Smooth muscle cell (in vitro differentiated cells): ENCODE results near the gene CCL1. TPM values are rescaled to one million over a fixed set of nuclear protein-coding genes. Genes with fewer than 3 reads are reported as not detected.

Experiments used
- DNase-seq: peaks from one replicate; lab custom pipeline; 2025; ENCODE audit not compliant: unreplicated experiment; lab: John Stamatoyannopoulos, UW
- H2AFZ ChIP-seq: fragments of 200-600 bp; sonication (generic); 2 replicates; pipeline ENCODE4 v1.6.0; 2016; ENCODE audit warnings: antibody characterized with exemption, low read depth, mild to moderate bottlenecking
- H3F3A ChIP-seq: fragments of 200-600 bp; sonication (generic); 2 replicates; pipeline ENCODE4 v1.6.0; 2017; ENCODE audit warnings: antibody characterized with exemption, low read depth
- H3K27ac ChIP-seq: fragments of 200-600 bp; sonication (generic); 2 replicates; pipeline ENCODE4 v1.5.1; 2016; ENCODE audit warnings: low read depth, mild to moderate bottlenecking
- H3K27me3 ChIP-seq: fragments of 200-600 bp; sonication (generic); 2 replicates; pipeline ENCODE4 v1.6.1; 2016; ENCODE audit warnings: low read depth, mild to moderate bottlenecking
- H3K36me3 ChIP-seq: fragments of 200-600 bp; sonication (generic); 2 replicates; pipeline ENCODE4 v1.5.1; 2016; ENCODE audit warnings: low read depth
- H3K4me1 ChIP-seq: fragments of 200-600 bp; sonication (generic); 2 replicates; pipeline ENCODE4 v1.5.1; 2016; ENCODE audit warnings: low read depth
- H3K4me2 ChIP-seq: fragments of 200-600 bp; sonication (generic); 2 replicates; pipeline ENCODE4 v1.6.0; 2016; ENCODE audit warnings: mild to moderate bottlenecking
- H3K4me3 ChIP-seq: fragments of 200-600 bp; sonication (generic); 2 replicates; pipeline ENCODE4 v1.5.1; 2016; ENCODE audit warnings: mild to moderate bottlenecking
- H3K79me2 ChIP-seq: fragments of 200-600 bp; sonication (generic); 2 replicates; pipeline ENCODE4 v1.6.0; 2016; ENCODE audit warnings: low read depth, mild to moderate bottlenecking
- H3K9ac ChIP-seq: fragments of 200-600 bp; sonication (generic); 2 replicates; pipeline ENCODE4 v1.6.0; 2016; ENCODE audit warnings: low read depth
- H3K9me3 ChIP-seq: fragments of 200-600 bp; sonication (generic); replicated peaks from 2 replicates; pipeline ENCODE4 v1.5.1; 2016; ENCODE audit warnings: low read depth
- H4K20me1 ChIP-seq: fragments of 200-600 bp; sonication (generic); 2 replicates; pipeline ENCODE4 v1.6.0; 2016; ENCODE audit warnings: low read depth
- CTCF ChIP-seq: fragments of 200-600 bp; sonication (generic); IDR thresholded peaks from 2 replicates; pipeline ENCODE4 v1.5.1; 2017; ENCODE audit warnings: borderline replicate concordance, mild to moderate bottlenecking, antibody characterized with exemption; ENCODE audit not compliant: insufficient read depth, poor library complexity, severe bottlenecking
- WGBS: methylation state at CpG from one replicate; pipeline ENCODE4 v1.1.7; 2016; ENCODE audit warnings: low lambda C conversion rate; 5-methylcytosine and 5-hydroxymethylcytosine counted together
- polyA plus RNA-seq: library from polyadenylated mRNA; unstranded; fragments of >200 nt; fragmentation: Nextera tagmentation; extraction: Ambion mirVana; gene quantifications from 2 replicates; pipeline ENCODE4 v1.2.1, GENCODE V29; 2016
- total RNA-seq: library from RNA; depleted of rRNA; stranded (reverse); fragments of >200 nt; gene quantifications from 2 replicates; pipeline ENCODE4 v1.2.3, GENCODE V29; 2014

The CCL1 gene
- total and polyA plus RNA-seq, 2 experiments from 2014 or later: not detected

DNA sequence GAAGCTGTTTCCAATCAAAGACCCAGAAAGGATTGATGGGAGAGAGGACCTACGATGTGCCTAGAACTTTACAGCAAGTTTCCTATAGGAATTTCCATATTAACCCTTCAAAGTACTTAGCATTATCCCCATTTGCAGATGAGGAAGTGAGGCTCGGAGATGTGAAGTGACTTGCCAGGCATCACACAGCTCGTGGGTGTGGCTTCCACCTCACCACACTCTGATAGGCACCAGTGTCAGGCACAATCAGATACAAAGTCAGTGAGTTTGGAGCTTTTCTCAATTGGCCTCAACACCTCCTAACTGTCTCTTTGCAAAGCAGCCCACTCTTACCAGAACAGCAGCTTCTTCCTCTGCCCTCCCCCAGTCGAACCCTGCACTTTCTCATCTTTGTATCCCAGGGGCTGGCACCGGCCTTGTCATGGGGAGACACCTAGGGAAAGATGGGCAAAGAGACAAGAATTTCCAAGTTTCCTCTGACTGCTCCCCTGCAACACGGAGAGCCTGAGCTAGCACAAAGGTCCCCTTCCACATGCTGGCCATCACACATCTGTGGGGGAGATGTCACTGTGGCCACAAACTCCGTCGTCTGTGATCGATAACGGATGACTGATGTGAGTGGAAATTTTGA lies 37.4 kb upstream of the CCL1 start:
- TF ChIP-seq CTCF: no peak
- Histone ChIP-seq H3K4me3 (no peak overlapping the region), H3K27ac (no peak overlapping the region), H2AFZ (no peak overlapping the region), H3K79me2 (no peaks in the 10 kb centered on the region), H3K4me2 (no peak overlapping the region), H3K9me3 (no peaks in the 10 kb centered on the region), H3K4me1 (no peaks in the 10 kb centered on the region), H3K36me3 (no peaks in the 10 kb centered on the region), H4K20me1 (no peaks in the 10 kb centered on the region), H3F3A (no peaks in the 10 kb centered on the region), H3K9ac (no peak overlapping the region), H3K27me3 (no peaks in the 10 kb centered on the region)
- DNase-seq: no peak
- 84% methylated on average over 10 of the region's 10 CpGs for WGBS

- no peaks in the 10 kb centered on the region for H3K4me1 ChIP-seq
- H3K9me3 ChIP-seq: no peaks in the 10 kb centered on the region
- H4K20me1 ChIP-seq: no peaks in the 10 kb centered on the region
- no peak overlapping the region for H3K4me3 ChIP-seq
- no peak overlapping the region for H3K4me2 ChIP-seq
- H3K9ac ChIP-seq: no peak overlapping the region
- no peak overlapping the region for H2AFZ ChIP-seq
- DNase-seq: no peak
- H3F3A ChIP-seq: no peaks in the 10 kb centered on the region
- no peaks in the 10 kb centered on the region for H3K36me3 ChIP-seq
- no peaks in the 10 kb centered on the region for H3K27me3 ChIP-seq
- no peaks in the 10 kb centered on the region for H3K79me2 ChIP-seq
- H3K27ac ChIP-seq: no peak overlapping the region
- no peak for TF ChIP-seq CTCF
- WGBS: 54% methylated on average over 1 of the region's 1 CpG
Measured at GRCh38 chr17:34399725-34400124, 36.7 kb upstream of the CCL1 start.

DNA sequence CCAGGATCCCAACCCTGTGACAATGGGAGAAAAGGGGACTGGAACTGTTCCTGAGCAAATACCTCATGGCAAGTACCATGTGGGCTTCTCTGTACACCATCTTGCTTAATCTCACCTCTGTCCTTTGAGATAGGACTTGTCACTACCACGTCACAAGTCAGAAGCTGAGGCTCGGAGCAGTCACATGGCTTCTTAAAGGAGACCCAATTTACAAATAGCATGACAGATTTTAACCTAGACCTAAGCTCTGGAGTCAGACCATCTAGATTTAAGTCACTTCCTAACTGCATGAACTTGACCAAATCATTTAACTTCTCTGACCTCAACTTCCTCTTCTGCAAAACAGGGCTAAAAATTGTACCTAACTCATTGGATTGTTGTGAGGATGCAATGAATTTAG lies 36.0 kb upstream of the CCL1 start:
- Histone ChIP-seq H3K27ac (no peak overlapping the region), H3K4me1 (no peaks in the 10 kb centered on the region), H3K9me3 (no peaks in the 10 kb centered on the region), H3F3A (no peaks in the 10 kb centered on the region), H3K4me3 (no peak overlapping the region), H2AFZ (no peak overlapping the region), H3K36me3 (no peaks in the 10 kb centered on the region), H3K4me2 (no peak overlapping the region), H4K20me1 (no peaks in the 10 kb centered on the region), H3K79me2 (no peaks in the 10 kb centered on the region), H3K9ac (no peak overlapping the region), H3K27me3 (no peaks in the 10 kb centered on the region)
- no peak for DNase-seq
- 88% methylated on average over 2 of the region's 2 CpGs for WGBS
- TF ChIP-seq CTCF: no peak

GRCh38 chr17:34397265-34397664 lies 34.2 kb upstream of the CCL1 start:
- Histone ChIP-seq H3K36me3 (no peaks in the 10 kb centered on the region), H3F3A (no peaks in the 10 kb centered on the region), H3K4me2 (no peak overlapping the region), H3K27me3 (no peaks in the 10 kb centered on the region), H3K9me3 (no peaks in the 10 kb centered on the region), H3K4me3 (no peak overlapping the region), H3K4me1 (no peaks in the 10 kb centered on the region), H3K9ac (no peak overlapping the region), H3K27ac (no peak overlapping the region), H4K20me1 (no peaks in the 10 kb centered on the region), H2AFZ (no peak overlapping the region), H3K79me2 (no peaks in the 10 kb centered on the region)
- TF ChIP-seq CTCF: no peak
- DNase-seq: no peak
